ENCODE results near the gene PPP2R2B. TPM values are rescaled to one million over a fixed set of nuclear protein-coding genes. Genes with fewer than 3 reads are reported as not detected.

PPP2R2B gene
- total and polyA plus RNA-seq, 3 donors from 2014 or later, result 9.8 to 36.6 (median 32.0) TPM

DNA sequence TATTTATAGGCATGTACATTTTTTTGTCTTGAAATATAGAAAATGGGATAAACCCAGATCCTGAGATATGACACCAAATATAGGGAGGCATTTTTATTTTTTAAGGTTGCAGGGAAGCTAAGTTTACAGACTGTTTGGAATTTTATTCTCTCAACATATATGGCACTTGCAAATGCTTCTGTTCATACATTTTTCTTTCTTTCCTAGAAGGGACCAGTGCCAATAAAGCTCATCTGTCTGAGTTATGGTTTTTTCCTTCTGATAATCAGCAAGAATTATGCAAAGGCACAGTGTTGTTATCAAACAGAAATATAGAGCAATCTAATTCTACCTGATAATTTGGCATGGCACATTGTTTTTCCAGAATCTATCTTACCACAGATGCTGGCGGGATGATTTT lies 205.7 kb downstream of the PPP2R2B start:
- no peak overlapping the region for H3K4me3 ChIP-seq
- TF ChIP-seq, protein P1, sequence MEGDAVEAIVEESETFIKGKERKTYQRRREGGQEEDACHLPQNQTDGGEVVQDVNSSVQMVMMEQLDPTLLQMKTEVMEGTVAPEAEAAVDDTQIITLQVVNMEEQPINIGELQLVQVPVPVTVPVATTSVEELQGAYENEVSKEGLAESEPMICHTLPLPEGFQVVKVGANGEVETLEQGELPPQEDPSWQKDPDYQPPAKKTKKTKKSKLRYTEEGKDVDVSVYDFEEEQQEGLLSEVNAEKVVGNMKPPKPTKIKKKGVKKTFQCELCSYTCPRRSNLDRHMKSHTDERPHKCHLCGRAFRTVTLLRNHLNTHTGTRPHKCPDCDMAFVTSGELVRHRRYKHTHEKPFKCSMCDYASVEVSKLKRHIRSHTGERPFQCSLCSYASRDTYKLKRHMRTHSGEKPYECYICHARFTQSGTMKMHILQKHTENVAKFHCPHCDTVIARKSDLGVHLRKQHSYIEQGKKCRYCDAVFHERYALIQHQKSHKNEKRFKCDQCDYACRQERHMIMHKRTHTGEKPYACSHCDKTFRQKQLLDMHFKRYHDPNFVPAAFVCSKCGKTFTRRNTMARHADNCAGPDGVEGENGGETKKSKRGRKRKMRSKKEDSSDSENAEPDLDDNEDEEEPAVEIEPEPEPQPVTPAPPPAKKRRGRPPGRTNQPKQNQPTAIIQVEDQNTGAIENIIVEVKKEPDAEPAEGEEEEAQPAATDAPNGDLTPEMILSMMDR (IDR thresholded peaks at IDR 0.05), result no peak
- no peak for TF ChIP-seq POLR2A (IDR thresholded peaks at IDR 0.05)
- no peaks in the 10 kb centered on the region for H3K4me1 ChIP-seq
- H3K36me3 ChIP-seq (ENCODE audit: low read depth, missing control alignments), result no peaks in the 10 kb centered on the region
- 50 to 67% methylated on average over 1 of the region's 1 CpG for WGBS, 2 donors
- DNase-seq, result no peak
- intact Hi-C loops (cut with DNase I; ENCODE audit: low total_unique reads), result no loop called here
- H3K27me3 ChIP-seq, result no peaks in the 10 kb centered on the region
- H3K9me3 ChIP-seq, result no peaks in the 10 kb centered on the region
- no peak overlapping the region for H3K27ac ChIP-seq

- no peak overlapping the region for H3K27ac ChIP-seq
- no peak for TF ChIP-seq POLR2A (IDR thresholded peaks at IDR 0.05)
- TF ChIP-seq, protein P1 (IDR thresholded peaks at IDR 0.05), result no peak
- no peaks in the 10 kb centered on the region for H3K4me1 ChIP-seq
- no peaks in the 10 kb centered on the region for H3K9me3 ChIP-seq
- no peak for DNase-seq
- H3K27me3 ChIP-seq, result no peaks in the 10 kb centered on the region
- no peaks in the 10 kb centered on the region for H3K36me3 ChIP-seq (ENCODE audit: low read depth, missing control alignments)
- intact Hi-C loops (cut with DNase I; ENCODE audit: low total_unique reads), result no loop called here
- H3K4me3 ChIP-seq, result no peak overlapping the region
- 65 to 73% methylated on average over 7 of the region's 7 CpGs for WGBS, 2 donors
These were observed 206.8 kb downstream of the PPP2R2B start for GRCh38 chr5:146671561-146672295.

- Histone ChIP-seq H3K4me3 (no peak overlapping the region), H3K36me3 (ENCODE audit: low read depth, missing control alignments) (no peaks in the 10 kb centered on the region), H3K4me1 (no peaks in the 10 kb centered on the region), H3K27ac (no peak overlapping the region), H3K9me3 (no peaks in the 10 kb centered on the region), H3K27me3 (no peaks in the 10 kb centered on the region)
- TF ChIP-seq, protein P1 (IDR thresholded peaks at IDR 0.05), result no peak
- TF ChIP-seq POLR2A (IDR thresholded peaks at IDR 0.05), result no peak
- WGBS, 2 donors, result 64 to 76% methylated on average over 3 of the region's 3 CpGs
- intact Hi-C loops (cut with DNase I; ENCODE audit: low total_unique reads), result no loop called here
- DNase-seq, result no peak
These were observed 208.9 kb downstream of the PPP2R2B start for GRCh38 chr5:146669656-146670055.

DNA sequence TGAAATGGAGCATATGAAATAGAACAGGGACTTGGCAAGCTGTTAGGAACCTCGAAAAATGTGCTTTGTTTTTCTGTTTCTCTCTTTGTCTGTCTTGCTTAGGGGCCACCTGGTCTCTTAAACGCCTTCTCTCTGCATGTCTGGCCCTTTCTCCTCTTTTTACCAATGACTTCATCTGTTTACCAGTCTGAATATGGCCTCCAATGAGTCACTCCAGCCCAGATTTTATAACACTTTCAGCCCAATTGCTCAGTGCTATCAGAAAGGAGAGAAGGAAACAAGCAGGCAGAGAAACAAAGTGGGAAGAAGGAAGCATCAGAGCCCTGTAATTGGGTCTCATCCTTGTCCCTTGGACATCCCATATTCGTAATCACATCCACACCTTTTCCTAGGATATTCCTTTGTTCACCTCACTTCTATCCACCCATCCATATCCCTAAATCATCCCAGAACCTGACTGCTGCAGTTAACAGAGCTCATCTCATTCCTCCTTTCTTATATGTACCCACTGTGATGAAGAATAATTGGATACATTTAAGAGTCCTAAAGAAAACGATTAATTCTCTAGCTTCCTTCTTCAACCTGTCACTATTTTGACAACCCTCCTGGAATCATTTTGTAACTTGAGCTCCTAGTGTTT lies 210.8 kb downstream of the PPP2R2B start:
- H3K9me3 ChIP-seq, result no peaks in the 10 kb centered on the region
- intact Hi-C loops (cut with DNase I; ENCODE audit: low total_unique reads), result no loop called here
- DNase-seq, result no peak
- H3K27me3 ChIP-seq, result no peaks in the 10 kb centered on the region
- TF ChIP-seq POLR2A (IDR thresholded peaks at IDR 0.05), result no peak
- TF ChIP-seq, protein P1 (IDR thresholded peaks at IDR 0.05), result no peak
- H3K36me3 ChIP-seq (ENCODE audit: low read depth, missing control alignments), result no peaks in the 10 kb centered on the region
- H3K4me3 ChIP-seq, result no peak overlapping the region
- no peaks in the 10 kb centered on the region for H3K4me1 ChIP-seq
- H3K27ac ChIP-seq, result no peak overlapping the region
- WGBS, 2 donors, result 61 to 73% methylated on average over 4 of the region's 4 CpGs

All from testis (tissue), 3 donors.